ENCODE results near the gene GABARAP. TPM values are rescaled to one million over a fixed set of nuclear protein-coding genes. Genes with fewer than 3 reads are reported as not detected.

Gene GABARAP
- total RNA-seq, 3 donors from 2014 or later (not counting 1 experiment from before 2014, with no cell fraction given), result 256 to 277 (median 276) TPM

DNA sequence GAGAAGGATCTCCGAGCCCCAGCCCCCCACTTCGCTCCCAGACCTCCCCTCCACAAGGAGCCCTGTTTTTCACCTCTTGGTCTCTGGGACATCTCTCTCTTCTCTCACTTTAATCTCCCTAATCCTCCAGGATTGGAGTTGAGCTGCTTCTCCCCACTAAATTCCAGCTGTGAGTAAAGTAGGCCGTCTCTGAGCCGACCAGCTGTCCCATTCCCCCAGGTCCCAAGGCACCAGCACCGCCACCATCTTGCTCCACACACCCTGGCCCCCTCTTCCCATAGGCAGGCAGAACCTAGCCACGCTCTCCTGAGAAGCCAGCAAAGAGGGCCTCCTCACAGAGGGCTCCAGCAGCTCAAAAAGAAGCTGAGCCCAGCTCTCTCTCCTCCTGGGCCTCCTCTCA is 23.5 kb downstream of the GABARAP start:
- H3K9me3 Mint-ChIP-seq, result no peaks in the 10 kb centered on the region
- 80% methylated on average over 6 of the region's 6 CpGs for WGBS (ENCODE audit: insufficient coverage)
- H3K27me3 Mint-ChIP-seq (ENCODE audit: low read depth in 2 of 2), result peaks cover 0 to 9% of the 10 kb centered on the region in 2 donors
- Histone ChIP-seq H3K4me3 (ENCODE audit: low read length) (no peak overlapping the region), H3K27ac (ENCODE audit: low read length) (peak overlapping the region; percentile 65), H3K9me3 (ENCODE audit: control insufficient read depth, insufficient read depth, low read length) (no peaks in the 10 kb centered on the region), H3K4me1 (ENCODE audit: control insufficient read depth, insufficient read depth, low read length) (peaks cover 51% of the 10 kb centered on the region), H3K27me3 (ENCODE audit: control insufficient read depth, insufficient read depth, low read length) (no peaks in the 10 kb centered on the region), H3K36me3 (ENCODE audit: control insufficient read depth, insufficient read depth, low read length) (peaks cover 17% of the 10 kb centered on the region)
- no peak for ATAC-seq
- TF ChIP-seq CTCF (IDR thresholded peaks at IDR 0.05), result no peak
- peak overlapping the region; percentile 94 to 98 for H3K27ac Mint-ChIP-seq
- no peaks in the 10 kb centered on the region for H3K36me3 Mint-ChIP-seq
- intact Hi-C loops (cut with micrococcal nuclease), result loop anchor here (5.0 to 10.0 kb wide), 2 partner anchors 34 to 466 kb away; partner anchors contain the start of genes CTDNEP1, ELP5, TP53 and WRAP53
- H3K4me3 Mint-ChIP-seq, result peak overlapping the region; percentile 98
- DNase-seq, result no peak
- peaks cover 30 to 61% of the 10 kb centered on the region in 2 donors for H3K4me1 Mint-ChIP-seq

DNA sequence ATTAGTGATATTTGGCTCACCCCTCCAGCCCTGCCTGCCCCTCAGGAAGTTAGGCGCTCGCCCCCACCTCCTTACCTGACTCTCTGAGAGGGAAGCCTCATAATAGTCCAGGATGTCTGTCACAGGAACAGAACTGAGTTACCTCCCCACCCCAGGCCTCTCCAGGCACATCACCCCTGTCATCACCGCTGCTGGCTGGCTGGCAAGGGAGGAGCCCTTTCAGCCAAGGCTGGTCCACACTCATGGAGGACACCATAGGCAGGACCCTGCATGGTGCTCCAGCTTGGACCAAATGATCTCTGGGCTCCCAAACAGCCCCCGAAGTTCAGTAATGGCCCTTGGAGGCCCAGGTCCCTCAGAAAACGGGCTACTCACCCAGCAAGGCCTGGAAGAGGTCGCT is 24.1 kb downstream of the GABARAP start:
- no peaks in the 10 kb centered on the region for H3K36me3 Mint-ChIP-seq
- WGBS (ENCODE audit: insufficient coverage), result 73% methylated on average over 6 of the region's 6 CpGs
- no peak overlapping the region for H3K4me3 Mint-ChIP-seq
- H3K36me3 ChIP-seq (ENCODE audit: control insufficient read depth, insufficient read depth, low read length), result peaks cover 11% of the 10 kb centered on the region
- no peak overlapping the region for H3K27ac ChIP-seq (ENCODE audit: low read length)
- no peak overlapping the region for H3K4me3 ChIP-seq (ENCODE audit: low read length)
- peaks cover 55% of the 10 kb centered on the region for H3K4me1 ChIP-seq (ENCODE audit: control insufficient read depth, insufficient read depth, low read length)
- TF ChIP-seq CTCF (IDR thresholded peaks at IDR 0.05), result no peak
- peaks cover 34 to 67% of the 10 kb centered on the region in 2 donors for H3K4me1 Mint-ChIP-seq
- no peaks in the 10 kb centered on the region for H3K9me3 ChIP-seq (ENCODE audit: control insufficient read depth, insufficient read depth, low read length)
- intact Hi-C loops (cut with micrococcal nuclease), result loop anchor here (5.0 to 10.0 kb wide), 2 partner anchors 34 to 467 kb away; partner anchors contain the start of genes CTDNEP1, ELP5, TP53 and WRAP53
- H3K27me3 ChIP-seq (ENCODE audit: control insufficient read depth, insufficient read depth, low read length), result no peaks in the 10 kb centered on the region
- H3K27ac Mint-ChIP-seq, result peak overlapping the region in 1 of 2 donors; percentile 98
- ATAC-seq, result no peak
- peaks cover 0 to 14% of the 10 kb centered on the region in 2 donors for H3K27me3 Mint-ChIP-seq (ENCODE audit: low read depth in 2 of 2)
- DNase-seq, result no peak
- H3K9me3 Mint-ChIP-seq, result no peaks in the 10 kb centered on the region

GRCh38 chr17:7217113-7217987 is 24.9 kb downstream of the GABARAP start:
- H3K9me3 ChIP-seq (ENCODE audit: control insufficient read depth, insufficient read depth, low read length), result no peaks in the 10 kb centered on the region
- H3K27me3 Mint-ChIP-seq (ENCODE audit: low read depth in 2 of 2), result peaks cover 2 to 14% of the 10 kb centered on the region in 2 donors
- peaks cover 4% of the 10 kb centered on the region for H3K36me3 ChIP-seq (ENCODE audit: control insufficient read depth, insufficient read depth, low read length)
- no peaks in the 10 kb centered on the region for H3K9me3 Mint-ChIP-seq
- intact Hi-C loops (cut with micrococcal nuclease), result loop anchor here (5.0 to 10.0 kb wide), 2 partner anchors 35 to 467 kb away; partner anchors contain the start of genes CTDNEP1, ELP5, TP53 and WRAP53
- H3K4me1 Mint-ChIP-seq, result peaks cover 34 to 67% of the 10 kb centered on the region in 2 donors
- H3K27ac Mint-ChIP-seq, result peak overlapping the region in 1 of 2 donors; percentile 98
- ATAC-seq (no peak), DNase-seq (peak in 1 of 2 donors; percentile 47)
- 8% methylated on average over 27 of the region's 32 CpGs for WGBS (ENCODE audit: insufficient coverage)
- H3K4me3 ChIP-seq (ENCODE audit: low read length), result no peak overlapping the region
- H3K36me3 Mint-ChIP-seq, result no peaks in the 10 kb centered on the region
- H3K4me3 Mint-ChIP-seq, result peak overlapping the region; percentile 17
- no peak overlapping the region for H3K27ac ChIP-seq (ENCODE audit: low read length)
- H3K4me1 ChIP-seq (ENCODE audit: control insufficient read depth, insufficient read depth, low read length), result peaks cover 55% of the 10 kb centered on the region
- no peak for TF ChIP-seq CTCF (IDR thresholded peaks at IDR 0.05)
- H3K27me3 ChIP-seq (ENCODE audit: control insufficient read depth, insufficient read depth, low read length), result no peaks in the 10 kb centered on the region
